Kidney tubule cell (primary cell): ENCODE measurements around the gene PLB1.
A peak's percentile ranks its signal among the peaks of the same experiment; 100 is the strongest.

ENCODE experiments used
- DNase-seq: peaks from one replicate; pipeline ENCODE4 v3.0.0-alpha.2; 2018; ENCODE audit warnings: low spot score

Gene PLB1

GRCh38 chr2:28495551-28496250, at the start of gene PLB1:
Gene PLB1 (plus strand): TSS chr2:28496060. CDS start chr2:28496115, 55 bp downstream.
- no peak for DNase-seq

- DNase-seq: no peak
Observed at GRCh38 chr2:28446531-28446930, 49.3 kb upstream of the PLB1 start.

GRCh38 chr2:28447086-28447485, 48.8 kb upstream of the PLB1 start:
- no peak for DNase-seq

- DNase-seq: peak; percentile 58
Observed at GRCh38 chr2:28447943-28448792, 47.7 kb upstream of the PLB1 start.

- DNase-seq: no peak
Observed at GRCh38 chr2:28448793-28449100, 47.1 kb upstream of the PLB1 start.

GRCh38 chr2:28449126-28449487, 46.8 kb upstream of the PLB1 start:
- DNase-seq: no peak

GRCh38 chr2:28449488-28450395, 46.1 kb upstream of the PLB1 start:
- DNase-seq: peak; percentile 89

GRCh38 chr2:28450901-28451565, 44.8 kb upstream of the PLB1 start:
- DNase-seq: no peak

GRCh38 chr2:28451793-28452533, 43.9 kb upstream of the PLB1 start:
- DNase-seq: no peak

- DNase-seq: peak; percentile 70
Observed at GRCh38 chr2:28452534-28453081, 43.3 kb upstream of the PLB1 start.

GRCh38 chr2:28453396-28453795, 42.5 kb upstream of the PLB1 start:
- DNase-seq: no peak

GRCh38 chr2:28454016-28454930, 41.6 kb upstream of the PLB1 start:
- no peak for DNase-seq

- no peak for DNase-seq
Observed at GRCh38 chr2:28457237-28457636, 38.6 kb upstream of the PLB1 start.

GRCh38 chr2:28461056-28461455, 34.8 kb upstream of the PLB1 start:
- no peak for DNase-seq

- no peak for DNase-seq
Observed at GRCh38 chr2:28462122-28462521, 33.7 kb upstream of the PLB1 start.

- no peak for DNase-seq
Observed at GRCh38 chr2:28463211-28463816, 32.5 kb upstream of the PLB1 start.

GRCh38 chr2:28463893-28464292, 32.0 kb upstream of the PLB1 start:
- DNase-seq: no peak

- DNase-seq: no peak
Observed at GRCh38 chr2:28465148-28465885, 30.5 kb upstream of the PLB1 start.

- DNase-seq: no peak
Observed at GRCh38 chr2:28469304-28469703, 26.6 kb upstream of the PLB1 start.
